Breast epithelium (tissue), 4 donors: ENCODE results near the gene CXCL10. TPM values are rescaled to one million over a fixed set of nuclear protein-coding genes. Genes with fewer than 3 reads are reported as not detected.

ENCODE experiments used
- DNase-seq, 2 donors: peaks; one replicate each; pipeline ENCODE4 v3.0.0-alpha.2; 2019; ENCODE audit warnings: low spot score in 2 of 2
- H3K27ac ChIP-seq, 2 donors: fragments of 200-600 bp; sonication (generic) in 1 of 2; one replicate each; pipeline ENCODE4 v1.5.1; 2016 to 2019; ENCODE audit warnings: mild to moderate bottlenecking in 1 of 2
- H3K27me3 ChIP-seq, 2 donors: fragments of 200-600 bp; sonication (generic) in 1 of 2; one replicate each; pipeline versions ENCODE4 v1.5.1 to v1.6.0; 2017 to 2019; ENCODE audit warnings: control low read depth in 1 of 2, mild to moderate bottlenecking in 1 of 2
- H3K36me3 ChIP-seq: fragments of 200-600 bp; one replicate; pipeline ENCODE4 v1.5.1; 2019
- H3K4me1 ChIP-seq, 2 donors: fragments of 200-600 bp; sonication (generic); one replicate each; pipeline ENCODE4 v1.5.1; 2016 to 2019; ENCODE audit warnings: control low read depth in 1 of 2
- H3K4me3 ChIP-seq, 3 donors: fragments of 200-600 bp; sonication (generic); 1 replicate in 2 of 3; 2 replicates in 1 of 3; pipeline ENCODE4 v1.5.1; 2016 to 2019; ENCODE audit warnings: mild to moderate bottlenecking in 3 of 3, moderate library complexity in 2 of 3
- H3K9me3 ChIP-seq, 2 donors: fragments of 200-600 bp; sonication (generic) in 1 of 2; one replicate each; pipeline ENCODE4 v1.5.1; 2016 to 2019; ENCODE audit warnings: control low read depth in 1 of 2
- CTCF ChIP-seq, 3 donors: fragments of 450-650 bp; IDR thresholded peaks; one replicate each; pipeline ENCODE4 v1.5.1; 2016 to 2017; ENCODE audit warnings: antibody characterized with exemption in 3 of 3, mild to moderate bottlenecking in 3 of 3, moderate library complexity in 3 of 3
- POLR2A ChIP-seq: fragments of 450-650 bp; IDR thresholded peaks from one replicate; pipeline ENCODE4 v1.6.1; 2016; ENCODE audit warnings: antibody characterized with exemption, mild to moderate bottlenecking, moderate library complexity
- POLR2AphosphoS5 ChIP-seq, 3 donors: sonication (generic); formaldehyde crosslinking; IDR thresholded peaks; one replicate each; pipeline ENCODE4 v1.6.1; 2017; ENCODE audit warnings: antibody characterized with exemption in 3 of 3
- intact Hi-C: fragments of 100-400 bp; cut with DNase I; formaldehyde crosslinking; loops from one replicate; pipeline ENCODE4 v1.15.1; 2023; ENCODE audit warnings: low total_unique reads
- total RNA-seq, 3 donors: library from RNA; depleted of rRNA; stranded (reverse); fragments of >200 nt; gene quantifications; one replicate each; pipeline ENCODE4 v1.1.0, GENCODE V29; 2016

CXCL10 gene
- total RNA-seq, 3 donors from 2014 or later: 1.2 TPM; not detected in 2

GRCh38 chr4:75995727-75996126 is 27.6 kb downstream of the CXCL10 start:
- Histone ChIP-seq H3K36me3 (no peaks in the 10 kb centered on the region), H3K4me1 (no peaks in the 10 kb centered on the region), H3K9me3 (no peaks in the 10 kb centered on the region), H3K27me3 (no peaks in the 10 kb centered on the region), H3K27ac (no peak overlapping the region), H3K4me3 (no peak overlapping the region)
- no peak for DNase-seq
- TF ChIP-seq CTCF (IDR thresholded peaks at IDR 0.05): peak; percentile 13 to 61 (median 45)
- TF ChIP-seq POLR2A: no peak
- no peak for TF ChIP-seq POLR2AphosphoS5 (IDR thresholded peaks at IDR 0.05)
- intact Hi-C loops: loop anchor here (2.0 kb wide), 1 partner anchor 73 kb away; no protein-coding TSS in a partner anchor

DNA sequence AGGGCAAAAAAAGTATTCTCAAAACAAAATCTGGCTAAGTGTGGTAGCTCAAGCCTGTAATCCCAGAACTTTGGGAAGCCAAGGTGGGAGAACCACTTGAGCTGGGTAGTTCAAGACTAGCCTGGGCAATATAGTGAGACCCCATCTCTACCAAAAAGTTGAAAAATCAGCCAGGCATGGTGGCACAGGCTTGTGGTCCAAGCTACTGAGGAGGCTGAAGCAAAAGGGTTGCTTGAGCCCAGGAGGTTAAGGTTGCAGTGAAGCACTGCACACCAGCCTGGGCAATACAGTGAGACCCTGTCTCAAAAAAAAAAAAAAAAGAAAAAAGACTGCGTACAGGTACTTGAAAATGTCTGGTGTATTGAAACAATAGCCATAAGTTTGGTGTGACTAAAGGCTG is 30.8 kb downstream of the CXCL10 start:
- intact Hi-C loops: loop anchor here (5.0 kb wide), 1 partner anchor 395 kb away; no protein-coding TSS in a partner anchor
- no peaks in the 10 kb centered on the region for H3K36me3 ChIP-seq
- DNase-seq: no peak
- peaks cover 0 to 12% of the 10 kb centered on the region in 2 donors for H3K4me1 ChIP-seq
- H3K4me3 ChIP-seq: no peak overlapping the region
- H3K9me3 ChIP-seq: no peaks in the 10 kb centered on the region
- H3K27ac ChIP-seq: no peak overlapping the region
- TF ChIP-seq CTCF (IDR thresholded peaks at IDR 0.05): no peak
- TF ChIP-seq POLR2AphosphoS5 (IDR thresholded peaks at IDR 0.05): no peak
- no peak for TF ChIP-seq POLR2A
- no peaks in the 10 kb centered on the region for H3K27me3 ChIP-seq

GRCh38 chr4:75989846-75990528 is 33.3 kb downstream of the CXCL10 start:
- Histone ChIP-seq H3K27me3 (no peaks in the 10 kb centered on the region), H3K4me1 (peaks cover 0 to 12% of the 10 kb centered on the region in 2 donors), H3K9me3 (no peaks in the 10 kb centered on the region), H3K27ac (peak overlapping the region; percentile 45 to 73), H3K4me3 (peak overlapping the region; percentile 72 to 90 (median 83)), H3K36me3 (no peaks in the 10 kb centered on the region)
- TF ChIP-seq CTCF (IDR thresholded peaks at IDR 0.05) (no peak), POLR2AphosphoS5 (IDR thresholded peaks at IDR 0.05) (no peak)
- no peak for DNase-seq
- intact Hi-C loops: loop anchor here (5.0 kb wide), 1 partner anchor 397 kb away; no protein-coding TSS in a partner anchor

GRCh38 chr4:75985116-75985515 is 38.2 kb downstream of the CXCL10 start:
- Histone ChIP-seq H3K36me3 (peaks cover 7% of the 10 kb centered on the region), H3K27ac (no peak overlapping the region), H3K4me3 (no peak overlapping the region), H3K9me3 (no peaks in the 10 kb centered on the region), H3K27me3 (no peaks in the 10 kb centered on the region), H3K4me1 (peaks cover 0 to 12% of the 10 kb centered on the region in 2 donors)
- TF ChIP-seq POLR2A (no peak), CTCF (IDR thresholded peaks at IDR 0.05) (no peak), POLR2AphosphoS5 (IDR thresholded peaks at IDR 0.05) (no peak)
- DNase-seq: no peak
- intact Hi-C loops: no loop called here

DNA sequence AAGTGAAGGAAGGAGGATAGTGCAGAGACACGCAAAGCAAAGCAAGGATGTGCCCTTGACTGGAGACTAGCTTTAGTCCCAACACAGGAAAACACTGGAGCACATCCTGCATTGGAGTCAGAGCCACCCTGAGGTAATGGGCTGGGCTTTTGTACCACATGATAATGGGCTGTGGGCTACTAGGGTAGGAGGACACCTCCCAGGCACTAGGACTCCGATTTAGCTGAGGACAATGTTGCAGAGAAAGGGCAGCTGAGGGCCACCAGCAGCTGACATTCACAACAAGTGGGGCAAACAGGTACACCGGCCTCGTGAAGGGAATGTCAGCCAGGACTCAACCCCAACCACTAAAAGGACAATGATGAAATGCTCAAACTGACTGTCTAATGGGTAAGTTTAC is 42.7 kb downstream of the CXCL10 start:
- intact Hi-C loops: no loop called here
- H3K4me3 ChIP-seq: no peak overlapping the region
- TF ChIP-seq POLR2AphosphoS5 (IDR thresholded peaks at IDR 0.05): no peak
- TF ChIP-seq POLR2A: no peak
- TF ChIP-seq CTCF (IDR thresholded peaks at IDR 0.05): no peak
- peaks cover 13% of the 10 kb centered on the region for H3K36me3 ChIP-seq
- H3K27me3 ChIP-seq: no peaks in the 10 kb centered on the region
- no peaks in the 10 kb centered on the region for H3K4me1 ChIP-seq
- DNase-seq: no peak
- peaks cover 0 to 5% of the 10 kb centered on the region in 2 donors for H3K9me3 ChIP-seq
- H3K27ac ChIP-seq: no peak overlapping the region
